CD14-positive monocyte (primary cell): Measurements from ENCODE around the gene SLC7A5. TPM values are rescaled to one million over a fixed set of nuclear protein-coding genes. Genes with fewer than 3 reads are reported as not detected.

ENCODE experiments used
- DNase-seq, 3 donors: peaks; one replicate each; pipeline ENCODE4 v3.0.0-alpha.2; 2011 to 2022
- H2AFZ ChIP-seq: 2 replicates; pipeline ENCODE4 v1.6.0; 2012; ENCODE audit warnings: mild to moderate bottlenecking, low read depth, low read length, inconsistent platforms; ENCODE audit not compliant: insufficient read depth, poor library complexity, severe bottlenecking
- H3K27ac ChIP-seq, 2 donors: 1 replicate in 1 of 2; 2 replicates in 1 of 2; pipeline ENCODE4 v1.5.1; 2012 to 2013; ENCODE audit warnings: low read length in 2 of 2, control low read depth in 1 of 2, inconsistent platforms in 1 of 2, low read depth in 1 of 2, mild to moderate bottlenecking in 1 of 2
- H3K27me3 ChIP-seq, 2 donors: one replicate each; pipeline versions ENCODE4 v1.6.0 to v1.6.1; 2011 to 2013; ENCODE audit warnings: low read length in 2 of 2; ENCODE audit not compliant: control insufficient read depth in 2 of 2, insufficient read depth in 2 of 2
- H3K36me3 ChIP-seq, 2 donors: replicated peaks in 1 of 2; 1 replicate in 1 of 2; 2 replicates in 1 of 2; pipeline versions ENCODE4 v1.5.1 to v1.6.1; 2012 to 2013; ENCODE audit warnings: low read length in 2 of 2, control low read depth in 1 of 2, inconsistent platforms in 1 of 2, mild to moderate bottlenecking in 1 of 2; ENCODE audit not compliant: insufficient read depth in 2 of 2, control insufficient read depth in 1 of 2
- H3K4me1 ChIP-seq, 2 donors: 1 replicate in 1 of 2; 2 replicates in 1 of 2; pipeline versions ENCODE4 v1.5.1 to v1.6.1; 2012 to 2013; ENCODE audit warnings: low read length in 2 of 2, control low read depth in 1 of 2, inconsistent platforms in 1 of 2, mild to moderate bottlenecking in 1 of 2, moderate library complexity in 1 of 2; ENCODE audit not compliant: insufficient read depth in 2 of 2, control insufficient read depth in 1 of 2
- H3K4me2 ChIP-seq: replicated peaks from 2 replicates; pipeline ENCODE3; 2012; ENCODE audit warnings: low read length, moderate library complexity, mild to moderate bottlenecking; ENCODE audit not compliant: poor library complexity, severe bottlenecking; ENCODE audit errors: extremely low read depth
- H3K4me3 ChIP-seq, 3 experiments: fragments of 200-600 bp in 1 of 3; sonication (generic) in 1 of 3; replicated peaks in 1 of 3; 1 replicate in 2 of 3; 2 replicates in 1 of 3; pipeline ENCODE4 v1.5.1; 2011 to 2013; ENCODE audit warnings: low read length in 3 of 3, mild to moderate bottlenecking in 3 of 3, control low read depth in 2 of 3, low read depth in 2 of 3, inconsistent platforms in 1 of 3, moderate library complexity in 1 of 3
- H3K79me2 ChIP-seq: 2 replicates; pipeline ENCODE4 v1.6.0; 2012; ENCODE audit warnings: mild to moderate bottlenecking, control low read depth, inconsistent platforms, low read length, moderate library complexity; ENCODE audit not compliant: insufficient read depth
- H3K9ac ChIP-seq: 2 replicates; pipeline ENCODE4 v1.6.0; 2017; ENCODE audit warnings: low read length, mild to moderate bottlenecking; ENCODE audit not compliant: insufficient read depth, poor library complexity, severe bottlenecking
- H3K9me3 ChIP-seq, 2 donors: replicated peaks in 1 of 2; 1 replicate in 1 of 2; 2 replicates in 1 of 2; pipeline versions ENCODE4 v1.5.1 to v1.6.1; 2012 to 2013; ENCODE audit warnings: low read length in 2 of 2, control low read depth in 1 of 2; ENCODE audit not compliant: control insufficient read depth in 1 of 2, insufficient read depth in 1 of 2
- H4K20me1 ChIP-seq: 2 replicates; pipeline ENCODE4 v1.6.0; 2012; ENCODE audit warnings: mild to moderate bottlenecking, low read length, control low read depth, moderate library complexity; ENCODE audit not compliant: insufficient read depth
- H3K27ac Mint-ChIP-seq, 7 donors: one replicate each; pipeline ENCODE4 v1.8.0; 2020; ENCODE audit warnings: mild to moderate bottlenecking in 7 of 7, mixed read lengths in 7 of 7, moderate library complexity in 6 of 7, inconsistent platforms in 2 of 7
- H3K27me3 Mint-ChIP-seq, 3 donors: one replicate each; pipeline ENCODE4 v1.8.0; 2021 to 2022; ENCODE audit warnings: low read depth in 3 of 3, mild to moderate bottlenecking in 3 of 3, mixed read lengths in 3 of 3, moderate library complexity in 3 of 3, inconsistent platforms in 1 of 3
- H3K36me3 Mint-ChIP-seq, 2 donors: one replicate each; pipeline ENCODE4 v1.8.0; 2020; ENCODE audit warnings: mixed read lengths in 2 of 2, inconsistent platforms in 1 of 2, mild to moderate bottlenecking in 1 of 2
- H3K4me1 Mint-ChIP-seq: one replicate; pipeline ENCODE4 v1.8.0; 2020; ENCODE audit warnings: mild to moderate bottlenecking, mixed read lengths
- H3K4me3 Mint-ChIP-seq, 2 donors: one replicate each; pipeline ENCODE4 v1.8.0; 2020; ENCODE audit warnings: mild to moderate bottlenecking in 2 of 2, mixed read lengths in 2 of 2, moderate library complexity in 1 of 2
- H3K9me3 Mint-ChIP-seq, 7 donors: one replicate each; pipeline ENCODE4 v1.8.0; 2020 to 2022; ENCODE audit warnings: mixed read lengths in 7 of 7, mild to moderate bottlenecking in 6 of 7, moderate library complexity in 6 of 7, inconsistent platforms in 2 of 7
- CTCF ChIP-seq: fragments of 200-600 bp; IDR thresholded peaks from one replicate; pipeline ENCODE4 v1.8.0; 2022; ENCODE audit warnings: antibody characterized with exemption, mild to moderate bottlenecking
- WGBS: methylation state at CpG from one replicate; pipeline ENCODE4 v1.1.5; 2013; ENCODE audit warnings: missing lambda C conversion rate; ENCODE audit not compliant: insufficient coverage; 5-methylcytosine and 5-hydroxymethylcytosine counted together
- intact Hi-C, 2 donors: fragments of 100-400 bp; cut with micrococcal nuclease; formaldehyde crosslinking; loops; one replicate each; pipeline versions ENCODE4 v1.15.0 to v1.15.1; 2023
- polyA plus RNA-seq, 3 donors: library from polyadenylated mRNA; depleted of rRNA in 1 of 3; unstranded in 2 of 3; stranded (reverse) in 1 of 3; fragments of 300-500 nt in 2 of 3; fragments of >200 nt in 1 of 3; fragmentation: Illumina TruSeq in 2 of 3; gene quantifications; 1 replicate in 2 of 3; 2 replicates in 1 of 3; pipeline ENCODE4 v1.2.3, GENCODE V29; 2012 to 2021

Gene SLC7A5
- polyA plus RNA-seq, 3 donors, result 0.40 to 5.8 (median 1.1) TPM

- WGBS, result 90% methylated on average over 14 of the region's 29 CpGs
- peaks cover 0 to 3% (median 0%) of the 10 kb centered on the region in 7 donors for H3K9me3 Mint-ChIP-seq
- H2AFZ ChIP-seq, result no peak overlapping the region
- peaks cover 4% of the 10 kb centered on the region in 2 donors for H3K36me3 Mint-ChIP-seq
- H3K9me3 ChIP-seq, result no peaks in the 10 kb centered on the region
- no peaks in the 10 kb centered on the region for H3K27me3 ChIP-seq
- H3K27me3 Mint-ChIP-seq, result peaks cover 1 to 9% (median 3%) of the 10 kb centered on the region in 3 donors
- no peaks in the 10 kb centered on the region for H3K4me1 ChIP-seq
- no peaks in the 10 kb centered on the region for H3K36me3 ChIP-seq
- no peaks in the 10 kb centered on the region for H3K79me2 ChIP-seq
- no peak overlapping the region for H3K27ac Mint-ChIP-seq
- H3K4me3 Mint-ChIP-seq, result no peak overlapping the region
- TF ChIP-seq CTCF, result no peak
- H4K20me1 ChIP-seq, result no peaks in the 10 kb centered on the region
- no peak for DNase-seq
- H3K4me1 Mint-ChIP-seq, result peaks cover 2% of the 10 kb centered on the region
- no peak overlapping the region for H3K9ac ChIP-seq
- H3K4me2 ChIP-seq, result no peak overlapping the region
- intact Hi-C loops, result no loop called here
- no peak overlapping the region for H3K27ac ChIP-seq
- no peak overlapping the region for H3K4me3 ChIP-seq
These were observed 44.1 kb downstream of the SLC7A5 start for GRCh38 chr16:87824991-87825841.

GRCh38 chr16:87824016-87824990, 45.0 kb downstream of the SLC7A5 start:
- intact Hi-C loops, result no loop called here
- no peaks in the 10 kb centered on the region for H3K4me1 ChIP-seq

More at GRCh38 chr16:87824016-87824990, 45.0 kb downstream of the SLC7A5 start:
- Mint-ChIP-seq H3K4me1 (peaks cover 2% of the 10 kb centered on the region), H3K9me3 (peaks cover 0 to 6% (median 0%) of the 10 kb centered on the region in 7 donors), H3K4me3 (no peak overlapping the region), H3K27ac (no peak overlapping the region), H3K36me3 (no peaks in the 10 kb centered on the region), H3K27me3 (peaks cover 1 to 10% (median 4%) of the 10 kb centered on the region in 3 donors)
- Histone ChIP-seq H3K27ac (no peak overlapping the region), H4K20me1 (no peaks in the 10 kb centered on the region), H3K4me3 (no peak overlapping the region), H3K9me3 (peaks cover 0 to 4% of the 10 kb centered on the region in 2 donors), H2AFZ (no peak overlapping the region), H3K9ac (no peak overlapping the region), H3K27me3 (no peaks in the 10 kb centered on the region), H3K36me3 (no peaks in the 10 kb centered on the region), H3K79me2 (no peaks in the 10 kb centered on the region), H3K4me2 (no peak overlapping the region)
- TF ChIP-seq CTCF, result no peak
- no peak for DNase-seq
- 91% methylated on average over 10 of the region's 19 CpGs for WGBS
